CD14-positive monocyte (primary cell): ENCODE measurements around the gene UST. TPM values are rescaled to one million over a fixed set of nuclear protein-coding genes. Genes with fewer than 3 reads are reported as not detected.

Experiments
- DNase-seq, 3 donors: peaks; one replicate each; pipeline ENCODE4 v3.0.0-alpha.2; 2011 to 2022
- H2AFZ ChIP-seq: 2 replicates; pipeline ENCODE4 v1.6.0; 2012; ENCODE audit warnings: mild to moderate bottlenecking, low read depth, low read length, inconsistent platforms; ENCODE audit not compliant: insufficient read depth, poor library complexity, severe bottlenecking
- H3K27ac ChIP-seq, 2 donors: 1 replicate in 1 of 2; 2 replicates in 1 of 2; pipeline ENCODE4 v1.5.1; 2012 to 2013; ENCODE audit warnings: low read length in 2 of 2, control low read depth in 1 of 2, inconsistent platforms in 1 of 2, low read depth in 1 of 2, mild to moderate bottlenecking in 1 of 2
- H3K27me3 ChIP-seq, 2 donors: one replicate each; pipeline versions ENCODE4 v1.6.0 to v1.6.1; 2011 to 2013; ENCODE audit warnings: low read length in 2 of 2; ENCODE audit not compliant: control insufficient read depth in 2 of 2, insufficient read depth in 2 of 2
- H3K36me3 ChIP-seq, 2 donors: replicated peaks in 1 of 2; 1 replicate in 1 of 2; 2 replicates in 1 of 2; pipeline versions ENCODE4 v1.5.1 to v1.6.1; 2012 to 2013; ENCODE audit warnings: low read length in 2 of 2, control low read depth in 1 of 2, inconsistent platforms in 1 of 2, mild to moderate bottlenecking in 1 of 2; ENCODE audit not compliant: insufficient read depth in 2 of 2, control insufficient read depth in 1 of 2
- H3K4me1 ChIP-seq, 2 donors: 1 replicate in 1 of 2; 2 replicates in 1 of 2; pipeline versions ENCODE4 v1.5.1 to v1.6.1; 2012 to 2013; ENCODE audit warnings: low read length in 2 of 2, control low read depth in 1 of 2, inconsistent platforms in 1 of 2, mild to moderate bottlenecking in 1 of 2, moderate library complexity in 1 of 2; ENCODE audit not compliant: insufficient read depth in 2 of 2, control insufficient read depth in 1 of 2
- H3K4me2 ChIP-seq: replicated peaks from 2 replicates; pipeline ENCODE3; 2012; ENCODE audit warnings: low read length, moderate library complexity, mild to moderate bottlenecking; ENCODE audit not compliant: poor library complexity, severe bottlenecking; ENCODE audit errors: extremely low read depth
- H3K4me3 ChIP-seq, 3 experiments: fragments of 200-600 bp in 1 of 3; sonication (generic) in 1 of 3; replicated peaks in 1 of 3; 1 replicate in 2 of 3; 2 replicates in 1 of 3; pipeline ENCODE4 v1.5.1; 2011 to 2013; ENCODE audit warnings: low read length in 3 of 3, mild to moderate bottlenecking in 3 of 3, control low read depth in 2 of 3, low read depth in 2 of 3, inconsistent platforms in 1 of 3, moderate library complexity in 1 of 3
- H3K79me2 ChIP-seq: 2 replicates; pipeline ENCODE4 v1.6.0; 2012; ENCODE audit warnings: mild to moderate bottlenecking, control low read depth, inconsistent platforms, low read length, moderate library complexity; ENCODE audit not compliant: insufficient read depth
- H3K9ac ChIP-seq: 2 replicates; pipeline ENCODE4 v1.6.0; 2017; ENCODE audit warnings: low read length, mild to moderate bottlenecking; ENCODE audit not compliant: insufficient read depth, poor library complexity, severe bottlenecking
- H3K9me3 ChIP-seq, 2 donors: replicated peaks in 1 of 2; 1 replicate in 1 of 2; 2 replicates in 1 of 2; pipeline versions ENCODE4 v1.5.1 to v1.6.1; 2012 to 2013; ENCODE audit warnings: low read length in 2 of 2, control low read depth in 1 of 2; ENCODE audit not compliant: control insufficient read depth in 1 of 2, insufficient read depth in 1 of 2
- H4K20me1 ChIP-seq: 2 replicates; pipeline ENCODE4 v1.6.0; 2012; ENCODE audit warnings: mild to moderate bottlenecking, low read length, control low read depth, moderate library complexity; ENCODE audit not compliant: insufficient read depth
- H3K27ac Mint-ChIP-seq, 7 donors: one replicate each; pipeline ENCODE4 v1.8.0; 2020; ENCODE audit warnings: mild to moderate bottlenecking in 7 of 7, mixed read lengths in 7 of 7, moderate library complexity in 6 of 7, inconsistent platforms in 2 of 7
- H3K27me3 Mint-ChIP-seq, 3 donors: one replicate each; pipeline ENCODE4 v1.8.0; 2021 to 2022; ENCODE audit warnings: low read depth in 3 of 3, mild to moderate bottlenecking in 3 of 3, mixed read lengths in 3 of 3, moderate library complexity in 3 of 3, inconsistent platforms in 1 of 3
- H3K36me3 Mint-ChIP-seq, 2 donors: one replicate each; pipeline ENCODE4 v1.8.0; 2020; ENCODE audit warnings: mixed read lengths in 2 of 2, inconsistent platforms in 1 of 2, mild to moderate bottlenecking in 1 of 2
- H3K4me1 Mint-ChIP-seq: one replicate; pipeline ENCODE4 v1.8.0; 2020; ENCODE audit warnings: mild to moderate bottlenecking, mixed read lengths
- H3K4me3 Mint-ChIP-seq, 2 donors: one replicate each; pipeline ENCODE4 v1.8.0; 2020; ENCODE audit warnings: mild to moderate bottlenecking in 2 of 2, mixed read lengths in 2 of 2, moderate library complexity in 1 of 2
- H3K9me3 Mint-ChIP-seq, 7 donors: one replicate each; pipeline ENCODE4 v1.8.0; 2020 to 2022; ENCODE audit warnings: mixed read lengths in 7 of 7, mild to moderate bottlenecking in 6 of 7, moderate library complexity in 6 of 7, inconsistent platforms in 2 of 7
- WGBS: methylation state at CpG from one replicate; pipeline ENCODE4 v1.1.5; 2013; ENCODE audit warnings: missing lambda C conversion rate; ENCODE audit not compliant: insufficient coverage; 5-methylcytosine and 5-hydroxymethylcytosine counted together
- intact Hi-C, 2 donors: fragments of 100-400 bp; cut with micrococcal nuclease; formaldehyde crosslinking; loops; one replicate each; pipeline versions ENCODE4 v1.15.0 to v1.15.1; 2023
- polyA plus RNA-seq, 3 donors: library from polyadenylated mRNA; depleted of rRNA in 1 of 3; unstranded in 2 of 3; stranded (reverse) in 1 of 3; fragments of 300-500 nt in 2 of 3; fragments of >200 nt in 1 of 3; fragmentation: Illumina TruSeq in 2 of 3; gene quantifications; 1 replicate in 2 of 3; 2 replicates in 1 of 3; pipeline ENCODE4 v1.2.3, GENCODE V29; 2012 to 2021
- TF ChIP-seq, protein P1 (sequence below): fragments of 200-600 bp; IDR thresholded peaks from one replicate; pipeline ENCODE4 v1.8.0; 2022; ENCODE audit warnings: antibody characterized with exemption, mild to moderate bottlenecking

The UST gene
- polyA plus RNA-seq, 3 donors = 0.33 to 0.53 (median 0.48) TPM

- Histone ChIP-seq H3K4me3 (no peak overlapping the region), H3K4me2 (no peak overlapping the region), H2AFZ (no peak overlapping the region), H3K9ac (no peak overlapping the region), H4K20me1 (no peaks in the 10 kb centered on the region), H3K9me3 (peaks cover 0 to 10% of the 10 kb centered on the region in 2 donors), H3K79me2 (no peaks in the 10 kb centered on the region), H3K27me3 (no peaks in the 10 kb centered on the region), H3K4me1 (no peaks in the 10 kb centered on the region), H3K36me3 (no peaks in the 10 kb centered on the region), H3K27ac (no peak overlapping the region)
- 96% methylated on average over 5 of the region's 5 CpGs for WGBS
- no peaks in the 10 kb centered on the region for H3K36me3 Mint-ChIP-seq
- H3K4me3 Mint-ChIP-seq = no peak overlapping the region
- peaks cover 6 to 14% (median 9%) of the 10 kb centered on the region in 7 donors for H3K9me3 Mint-ChIP-seq
- H3K27ac Mint-ChIP-seq = no peak overlapping the region
- no peaks in the 10 kb centered on the region for H3K4me1 Mint-ChIP-seq
- H3K27me3 Mint-ChIP-seq = peaks cover under 1 to 4% (median 2%) of the 10 kb centered on the region in 3 donors
- DNase-seq = no peak
- TF ChIP-seq, protein P1, sequence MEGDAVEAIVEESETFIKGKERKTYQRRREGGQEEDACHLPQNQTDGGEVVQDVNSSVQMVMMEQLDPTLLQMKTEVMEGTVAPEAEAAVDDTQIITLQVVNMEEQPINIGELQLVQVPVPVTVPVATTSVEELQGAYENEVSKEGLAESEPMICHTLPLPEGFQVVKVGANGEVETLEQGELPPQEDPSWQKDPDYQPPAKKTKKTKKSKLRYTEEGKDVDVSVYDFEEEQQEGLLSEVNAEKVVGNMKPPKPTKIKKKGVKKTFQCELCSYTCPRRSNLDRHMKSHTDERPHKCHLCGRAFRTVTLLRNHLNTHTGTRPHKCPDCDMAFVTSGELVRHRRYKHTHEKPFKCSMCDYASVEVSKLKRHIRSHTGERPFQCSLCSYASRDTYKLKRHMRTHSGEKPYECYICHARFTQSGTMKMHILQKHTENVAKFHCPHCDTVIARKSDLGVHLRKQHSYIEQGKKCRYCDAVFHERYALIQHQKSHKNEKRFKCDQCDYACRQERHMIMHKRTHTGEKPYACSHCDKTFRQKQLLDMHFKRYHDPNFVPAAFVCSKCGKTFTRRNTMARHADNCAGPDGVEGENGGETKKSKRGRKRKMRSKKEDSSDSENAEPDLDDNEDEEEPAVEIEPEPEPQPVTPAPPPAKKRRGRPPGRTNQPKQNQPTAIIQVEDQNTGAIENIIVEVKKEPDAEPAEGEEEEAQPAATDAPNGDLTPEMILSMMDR = no peak
- intact Hi-C loops = no loop called here
Observed at GRCh38 chr6:148957752-148958151, 210.9 kb downstream of the UST start.

- TF ChIP-seq, protein P1 = no peak
- Histone ChIP-seq H3K9me3 (peaks cover 0 to 10% of the 10 kb centered on the region in 2 donors), H2AFZ (no peak overlapping the region), H3K4me2 (no peak overlapping the region), H3K27me3 (no peaks in the 10 kb centered on the region), H3K36me3 (no peaks in the 10 kb centered on the region), H4K20me1 (no peaks in the 10 kb centered on the region), H3K27ac (no peak overlapping the region), H3K4me1 (no peaks in the 10 kb centered on the region), H3K4me3 (no peak overlapping the region), H3K9ac (no peak overlapping the region), H3K79me2 (no peaks in the 10 kb centered on the region)
- Mint-ChIP-seq H3K27me3 (peaks cover 0 to 4% (median 2%) of the 10 kb centered on the region in 3 donors), H3K36me3 (no peaks in the 10 kb centered on the region), H3K27ac (no peak overlapping the region), H3K4me3 (no peak overlapping the region), H3K4me1 (no peaks in the 10 kb centered on the region), H3K9me3 (peaks cover 6 to 14% (median 9%) of the 10 kb centered on the region in 7 donors)
- DNase-seq = no peak
- intact Hi-C loops = no loop called here
- 86% methylated on average over 1 of the region's 3 CpGs for WGBS
Observed at GRCh38 chr6:148959008-148959407, 212.2 kb downstream of the UST start.
